Prostate gland (tissue), 2 donors: ENCODE measurements around the gene PCBP1. TPM values are rescaled to one million over a fixed set of nuclear protein-coding genes. Genes with fewer than 3 reads are reported as not detected.
A peak's percentile ranks its signal among the peaks of the same experiment; 100 is the strongest.
"Not testable (repeated sequence)": the region's sequence is repeated elsewhere in the genome, so short reads cannot be mapped to it uniquely, and the experiment has no call there.

Experiments used
- DNase-seq: peaks from one replicate; pipeline ENCODE4 v3.0.0-alpha.2; 2019; ENCODE audit warnings: low spot score
- H3K27ac ChIP-seq, 2 donors: fragments of 200-600 bp; sonication (generic); 2 replicates each; pipeline ENCODE4 v1.5.1; 2017 to 2019
- H3K27me3 ChIP-seq: fragments of 200-600 bp; sonication (generic); replicated peaks from 2 replicates; pipeline ENCODE4 v1.5.1; 2019; ENCODE audit not compliant: insufficient read depth
- H3K36me3 ChIP-seq, 2 donors: fragments of 200-600 bp; sonication (generic); 1 replicate in 1 of 2; 2 replicates in 1 of 2; pipeline versions ENCODE4 v1.5.1 to v1.8.1; 2017 to 2019
- H3K4me1 ChIP-seq: fragments of 200-600 bp; sonication (generic); replicated peaks from 2 replicates; pipeline ENCODE4 v1.5.1; 2019
- H3K4me3 ChIP-seq, 2 donors: fragments of 200-600 bp; sonication (generic); 2 replicates each; pipeline ENCODE4 v1.5.1; 2017 to 2019
- H3K9me3 ChIP-seq: fragments of 200-600 bp; sonication (generic); 2 replicates; pipeline ENCODE4 v1.5.1; 2017
- POLR2A ChIP-seq: fragments of 450-650 bp; IDR thresholded peaks from one replicate; pipeline ENCODE4 v1.6.1; 2016; ENCODE audit warnings: antibody characterized with exemption, mild to moderate bottlenecking
- POLR2AphosphoS5 ChIP-seq: sonication (generic); formaldehyde crosslinking; IDR thresholded peaks from one replicate; pipeline ENCODE4 v1.6.1; 2017; ENCODE audit warnings: antibody characterized with exemption
- WGBS: methylation state at CpG from one replicate; pipeline ENCODE4 v1.1.5; 2018; 5-methylcytosine and 5-hydroxymethylcytosine counted together
- intact Hi-C: fragments of 100-400 bp; cut with DNase I; formaldehyde crosslinking; loops from one replicate; pipeline ENCODE4 v1.14.2; 2022
- total RNA-seq, 2 donors: library from RNA; depleted of rRNA; stranded (reverse); fragments of >200 nt; gene quantifications; one replicate each; pipeline ENCODE4 v1.1.0, GENCODE V29; 2016
- TF ChIP-seq, protein P1 (sequence below), 4 experiments: fragments of 200-600 bp in 2 of 4; fragments of 450-650 bp in 2 of 4; sonication (generic) in 2 of 4; IDR thresholded peaks; 1 replicate in 3 of 4; 2 replicates in 1 of 4; pipeline ENCODE4 v1.5.1; 2016 to 2019; ENCODE audit warnings: antibody characterized with exemption in 4 of 4, mild to moderate bottlenecking in 2 of 4, moderate library complexity in 2 of 4

The PCBP1 gene
- total RNA-seq, 2 donors from 2014 or later, result 166 to 219 TPM

DNA sequence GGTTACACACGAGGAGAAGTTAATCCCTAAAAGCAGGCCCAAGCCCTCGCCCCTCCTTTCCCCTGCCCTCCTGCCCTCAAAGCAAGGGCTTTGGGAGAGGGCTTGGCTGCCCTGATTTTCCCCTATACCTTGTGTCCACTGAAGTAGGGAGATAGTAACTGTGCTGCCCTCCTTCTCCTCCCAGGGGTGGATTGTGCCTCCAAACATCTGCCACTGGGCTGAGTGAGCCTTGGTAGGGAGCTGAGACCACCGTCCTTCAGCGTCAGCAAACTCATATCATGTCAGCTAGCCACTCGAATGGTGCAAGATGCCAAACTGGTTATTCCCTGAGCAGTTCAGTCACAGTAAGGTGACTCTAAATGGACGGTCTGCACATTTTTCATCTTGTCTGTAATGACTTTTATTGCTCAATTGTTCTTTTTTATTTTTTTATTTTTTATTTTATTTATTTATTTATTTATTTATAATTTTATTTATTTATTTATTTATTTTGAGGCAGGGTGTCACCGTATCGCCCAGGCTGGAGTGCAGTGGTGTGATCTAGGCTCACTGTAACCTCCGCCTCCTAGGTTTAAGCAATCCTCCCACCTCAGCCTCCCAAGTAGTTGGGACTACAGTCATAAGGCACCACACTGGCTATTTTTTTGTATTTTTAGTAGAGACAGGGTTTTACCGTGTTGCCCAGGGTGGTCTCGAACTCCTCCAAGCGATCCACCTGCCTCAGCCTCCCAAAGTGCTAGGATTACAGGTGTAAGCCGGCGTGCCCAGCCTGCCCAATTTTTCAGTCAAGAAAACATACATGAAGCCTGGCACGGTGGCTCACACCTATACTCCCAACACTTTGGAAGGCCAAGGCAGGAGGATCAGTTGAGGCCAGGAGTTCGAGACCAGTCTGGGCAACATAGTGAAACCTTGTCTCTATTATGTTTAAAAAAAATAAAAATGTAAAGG, 8.7 kb downstream of the PCBP1 start:
- TF ChIP-seq POLR2AphosphoS5, result no peak
- TF ChIP-seq POLR2A, result no peak
- TF ChIP-seq, protein P1, sequence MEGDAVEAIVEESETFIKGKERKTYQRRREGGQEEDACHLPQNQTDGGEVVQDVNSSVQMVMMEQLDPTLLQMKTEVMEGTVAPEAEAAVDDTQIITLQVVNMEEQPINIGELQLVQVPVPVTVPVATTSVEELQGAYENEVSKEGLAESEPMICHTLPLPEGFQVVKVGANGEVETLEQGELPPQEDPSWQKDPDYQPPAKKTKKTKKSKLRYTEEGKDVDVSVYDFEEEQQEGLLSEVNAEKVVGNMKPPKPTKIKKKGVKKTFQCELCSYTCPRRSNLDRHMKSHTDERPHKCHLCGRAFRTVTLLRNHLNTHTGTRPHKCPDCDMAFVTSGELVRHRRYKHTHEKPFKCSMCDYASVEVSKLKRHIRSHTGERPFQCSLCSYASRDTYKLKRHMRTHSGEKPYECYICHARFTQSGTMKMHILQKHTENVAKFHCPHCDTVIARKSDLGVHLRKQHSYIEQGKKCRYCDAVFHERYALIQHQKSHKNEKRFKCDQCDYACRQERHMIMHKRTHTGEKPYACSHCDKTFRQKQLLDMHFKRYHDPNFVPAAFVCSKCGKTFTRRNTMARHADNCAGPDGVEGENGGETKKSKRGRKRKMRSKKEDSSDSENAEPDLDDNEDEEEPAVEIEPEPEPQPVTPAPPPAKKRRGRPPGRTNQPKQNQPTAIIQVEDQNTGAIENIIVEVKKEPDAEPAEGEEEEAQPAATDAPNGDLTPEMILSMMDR (IDR thresholded peaks at IDR 0.05), result no peak
- 88% methylated on average over 16 of the region's 16 CpGs for WGBS
- no peaks in the 10 kb centered on the region for H3K4me1 ChIP-seq
- intact Hi-C loops, result no loop called here
- H3K27me3 ChIP-seq, result no peaks in the 10 kb centered on the region
- no peak overlapping the region for H3K4me3 ChIP-seq
- no peaks in the 10 kb centered on the region for H3K9me3 ChIP-seq
- peak overlapping the region; percentile 75 to 84 for H3K27ac ChIP-seq
- no peaks in the 10 kb centered on the region for H3K36me3 ChIP-seq
- DNase-seq, result no peak

DNA sequence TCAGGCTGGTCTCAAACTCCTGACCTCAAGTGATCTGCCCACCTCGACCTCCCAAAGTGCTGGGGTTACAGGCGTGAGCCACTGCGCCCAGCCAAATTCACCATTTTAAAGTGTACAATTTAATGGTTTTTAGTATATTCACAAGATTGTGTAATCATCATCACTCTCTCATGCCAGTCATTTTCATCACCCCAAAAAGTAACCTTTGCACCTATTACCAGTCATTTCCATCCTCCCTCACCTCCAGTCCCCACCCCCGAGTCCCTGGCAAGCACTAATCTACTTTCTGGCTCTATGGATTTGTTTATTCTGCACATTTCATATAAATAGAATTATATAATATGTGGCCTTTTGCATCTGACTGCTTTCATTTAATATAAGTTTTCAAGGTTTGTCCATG, 10.8 kb downstream of the PCBP1 start:
- Histone ChIP-seq H3K27me3 (no peaks in the 10 kb centered on the region), H3K4me3 (no peak overlapping the region), H3K9me3 (no peaks in the 10 kb centered on the region), H3K27ac (no peak overlapping the region), H3K36me3 (no peaks in the 10 kb centered on the region), H3K4me1 (no peaks in the 10 kb centered on the region)
- DNase-seq, result no peak
- intact Hi-C loops, result no loop called here
- WGBS, result 96% methylated on average over 4 of the region's 4 CpGs
- TF ChIP-seq POLR2A (no peak), POLR2AphosphoS5 (no peak)
- TF ChIP-seq, protein P1 (IDR thresholded peaks at IDR 0.05), result no peak

DNA sequence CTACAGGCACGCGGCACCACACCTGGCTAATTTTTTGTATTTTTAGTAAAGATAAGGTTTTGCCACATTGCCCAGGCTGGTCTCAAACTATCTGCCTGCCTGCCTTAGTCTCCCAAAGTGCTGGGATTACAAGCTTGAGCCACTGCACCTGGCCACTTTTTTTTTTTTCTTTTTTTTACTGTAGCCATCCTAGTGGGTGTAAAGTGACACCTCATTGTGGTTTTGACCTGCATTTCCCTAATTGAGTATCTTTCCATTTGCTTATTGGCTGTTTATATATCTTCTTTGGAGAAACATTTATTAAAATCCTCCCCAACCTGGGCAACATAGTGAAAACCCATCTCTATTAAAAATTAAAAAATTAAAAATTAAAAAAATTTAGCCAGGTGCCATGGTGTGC, 12.0 kb downstream of the PCBP1 start:
- Histone ChIP-seq H3K4me1 (no peaks in the 10 kb centered on the region), H3K4me3 (no peak overlapping the region), H3K27ac (no peak overlapping the region), H3K9me3 (no peaks in the 10 kb centered on the region), H3K36me3 (no peaks in the 10 kb centered on the region), H3K27me3 (no peaks in the 10 kb centered on the region)
- intact Hi-C loops, result no loop called here
- no peak for TF ChIP-seq POLR2A
- TF ChIP-seq POLR2AphosphoS5, result no peak
- TF ChIP-seq, protein P1 (IDR thresholded peaks at IDR 0.05), result no peak
- 97% methylated on average over 2 of the region's 2 CpGs for WGBS
- no peak for DNase-seq

DNA sequence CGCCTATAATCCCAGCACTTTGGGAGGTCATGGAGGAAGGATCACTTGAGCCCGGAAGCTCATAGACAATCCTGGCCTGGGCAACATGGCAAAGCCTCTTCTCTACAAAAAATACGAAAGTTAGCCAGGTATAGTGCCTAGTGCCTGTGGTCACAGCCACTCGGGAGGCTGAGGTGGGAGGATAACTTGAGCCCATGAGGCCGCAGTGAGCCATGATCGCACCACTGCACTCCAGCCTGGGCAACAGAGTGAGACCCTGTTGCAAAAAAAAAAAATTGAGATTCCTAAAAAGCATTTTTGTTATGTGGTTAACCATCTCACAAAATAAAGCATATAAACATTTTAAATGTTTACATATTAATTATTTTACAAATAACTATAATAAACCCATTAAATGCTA, 13.9 kb downstream of the PCBP1 start:
- WGBS, result 96% methylated on average over 6 of the region's 6 CpGs
- Histone ChIP-seq H3K9me3 (no peaks in the 10 kb centered on the region), H3K36me3 (no peaks in the 10 kb centered on the region), H3K4me3 (no peak overlapping the region), H3K27ac (no peak overlapping the region), H3K4me1 (no peaks in the 10 kb centered on the region), H3K27me3 (no peaks in the 10 kb centered on the region)
- TF ChIP-seq POLR2A (no peak), POLR2AphosphoS5 (no peak)
- TF ChIP-seq, protein P1 (IDR thresholded peaks at IDR 0.05), result no peak
- no peak for DNase-seq
- intact Hi-C loops, result no loop called here

DNA sequence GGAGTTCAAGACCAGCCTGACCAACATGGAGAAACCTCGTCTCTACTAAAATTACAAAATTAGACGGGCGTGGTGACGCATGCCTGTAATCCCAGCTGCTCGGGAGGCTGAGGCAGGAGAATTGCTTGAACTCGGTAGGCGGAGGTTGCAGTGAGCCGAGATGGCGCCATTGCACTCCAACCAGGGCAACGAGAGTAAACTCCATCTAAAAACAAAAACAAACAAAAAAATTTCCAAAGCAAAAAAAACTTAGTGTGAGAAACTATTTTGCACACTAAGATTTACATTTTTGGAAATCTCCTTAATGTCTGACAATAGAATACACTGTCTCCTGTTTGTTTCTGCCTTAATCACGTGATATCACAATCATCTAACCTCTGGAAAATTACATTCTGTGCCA, 14.4 kb downstream of the PCBP1 start:
- H3K27ac ChIP-seq, H3K27me3 ChIP-seq, DNase-seq, H3K9me3 ChIP-seq, H3K36me3 ChIP-seq, intact Hi-C loops, H3K4me3 ChIP-seq, H3K4me1 ChIP-seq: not testable (repeated sequence)
- 89% methylated on average over 11 of the region's 11 CpGs for whole genome bisulfite sequencing

DNA sequence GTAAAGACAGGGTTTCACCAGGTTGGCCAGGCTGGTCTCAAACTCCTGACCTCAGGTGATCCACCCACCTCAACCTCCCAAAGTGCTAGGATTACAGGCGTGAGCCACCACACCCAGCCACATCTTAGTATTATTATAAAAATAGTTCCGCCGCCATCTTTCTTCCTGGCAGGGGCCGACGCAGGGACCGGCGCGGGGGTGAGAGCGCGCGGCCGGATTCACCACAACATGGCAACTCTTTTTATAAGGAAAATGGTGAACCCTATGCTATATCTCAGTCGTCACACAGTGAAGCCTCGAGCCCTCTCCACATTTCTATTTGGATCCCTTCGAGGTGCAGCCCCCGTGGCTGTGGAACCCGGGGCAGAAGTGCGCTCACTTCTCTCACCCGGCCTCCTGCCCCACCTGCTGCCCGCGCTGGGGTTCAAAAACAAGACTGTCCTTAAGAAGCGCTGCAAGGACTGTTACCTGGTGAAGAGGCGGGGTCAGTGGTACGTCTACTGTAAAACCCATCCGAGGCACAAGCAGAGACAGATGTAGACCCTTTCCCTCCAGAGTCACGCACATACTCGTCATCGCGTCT, 15.1 kb downstream of the PCBP1 start:
- H3K4me3 ChIP-seq, H3K9me3 ChIP-seq, DNase-seq, H3K36me3 ChIP-seq, H3K27ac ChIP-seq, intact Hi-C loops, H3K27me3 ChIP-seq, H3K4me1 ChIP-seq: not testable (repeated sequence)
- WGBS, result 92% methylated on average over 29 of the region's 29 CpGs
